CD14-positive monocyte (primary cell): Measurements from ENCODE around the gene CD151. TPM values are rescaled to one million over a fixed set of nuclear protein-coding genes. Genes with fewer than 3 reads are reported as not detected.

ENCODE experiments used
- DNase-seq, 3 donors: peaks; one replicate each; pipeline ENCODE4 v3.0.0-alpha.2; 2011 to 2022
- H2AFZ ChIP-seq: 2 replicates; pipeline ENCODE4 v1.6.0; 2012; ENCODE audit warnings: mild to moderate bottlenecking, low read depth, low read length, inconsistent platforms; ENCODE audit not compliant: insufficient read depth, poor library complexity, severe bottlenecking
- H3K27ac ChIP-seq, 2 donors: 1 replicate in 1 of 2; 2 replicates in 1 of 2; pipeline ENCODE4 v1.5.1; 2012 to 2013; ENCODE audit warnings: low read length in 2 of 2, control low read depth in 1 of 2, inconsistent platforms in 1 of 2, low read depth in 1 of 2, mild to moderate bottlenecking in 1 of 2
- H3K27me3 ChIP-seq, 2 donors: one replicate each; pipeline versions ENCODE4 v1.6.0 to v1.6.1; 2011 to 2013; ENCODE audit warnings: low read length in 2 of 2; ENCODE audit not compliant: control insufficient read depth in 2 of 2, insufficient read depth in 2 of 2
- H3K36me3 ChIP-seq, 2 donors: replicated peaks in 1 of 2; 1 replicate in 1 of 2; 2 replicates in 1 of 2; pipeline versions ENCODE4 v1.5.1 to v1.6.1; 2012 to 2013; ENCODE audit warnings: low read length in 2 of 2, control low read depth in 1 of 2, inconsistent platforms in 1 of 2, mild to moderate bottlenecking in 1 of 2; ENCODE audit not compliant: insufficient read depth in 2 of 2, control insufficient read depth in 1 of 2
- H3K4me1 ChIP-seq, 2 donors: 1 replicate in 1 of 2; 2 replicates in 1 of 2; pipeline versions ENCODE4 v1.5.1 to v1.6.1; 2012 to 2013; ENCODE audit warnings: low read length in 2 of 2, control low read depth in 1 of 2, inconsistent platforms in 1 of 2, mild to moderate bottlenecking in 1 of 2, moderate library complexity in 1 of 2; ENCODE audit not compliant: insufficient read depth in 2 of 2, control insufficient read depth in 1 of 2
- H3K4me2 ChIP-seq: replicated peaks from 2 replicates; pipeline ENCODE3; 2012; ENCODE audit warnings: low read length, moderate library complexity, mild to moderate bottlenecking; ENCODE audit not compliant: poor library complexity, severe bottlenecking; ENCODE audit errors: extremely low read depth
- H3K4me3 ChIP-seq, 3 experiments: fragments of 200-600 bp in 1 of 3; sonication (generic) in 1 of 3; replicated peaks in 1 of 3; 1 replicate in 2 of 3; 2 replicates in 1 of 3; pipeline ENCODE4 v1.5.1; 2011 to 2013; ENCODE audit warnings: low read length in 3 of 3, mild to moderate bottlenecking in 3 of 3, control low read depth in 2 of 3, low read depth in 2 of 3, inconsistent platforms in 1 of 3, moderate library complexity in 1 of 3
- H3K79me2 ChIP-seq: 2 replicates; pipeline ENCODE4 v1.6.0; 2012; ENCODE audit warnings: mild to moderate bottlenecking, control low read depth, inconsistent platforms, low read length, moderate library complexity; ENCODE audit not compliant: insufficient read depth
- H3K9ac ChIP-seq: 2 replicates; pipeline ENCODE4 v1.6.0; 2017; ENCODE audit warnings: low read length, mild to moderate bottlenecking; ENCODE audit not compliant: insufficient read depth, poor library complexity, severe bottlenecking
- H3K9me3 ChIP-seq, 2 donors: replicated peaks in 1 of 2; 1 replicate in 1 of 2; 2 replicates in 1 of 2; pipeline versions ENCODE4 v1.5.1 to v1.6.1; 2012 to 2013; ENCODE audit warnings: low read length in 2 of 2, control low read depth in 1 of 2; ENCODE audit not compliant: control insufficient read depth in 1 of 2, insufficient read depth in 1 of 2
- H4K20me1 ChIP-seq: 2 replicates; pipeline ENCODE4 v1.6.0; 2012; ENCODE audit warnings: mild to moderate bottlenecking, low read length, control low read depth, moderate library complexity; ENCODE audit not compliant: insufficient read depth
- H3K27ac Mint-ChIP-seq, 7 donors: one replicate each; pipeline ENCODE4 v1.8.0; 2020; ENCODE audit warnings: mild to moderate bottlenecking in 7 of 7, mixed read lengths in 7 of 7, moderate library complexity in 6 of 7, inconsistent platforms in 2 of 7
- H3K27me3 Mint-ChIP-seq, 3 donors: one replicate each; pipeline ENCODE4 v1.8.0; 2021 to 2022; ENCODE audit warnings: low read depth in 3 of 3, mild to moderate bottlenecking in 3 of 3, mixed read lengths in 3 of 3, moderate library complexity in 3 of 3, inconsistent platforms in 1 of 3
- H3K36me3 Mint-ChIP-seq, 2 donors: one replicate each; pipeline ENCODE4 v1.8.0; 2020; ENCODE audit warnings: mixed read lengths in 2 of 2, inconsistent platforms in 1 of 2, mild to moderate bottlenecking in 1 of 2
- H3K4me1 Mint-ChIP-seq: one replicate; pipeline ENCODE4 v1.8.0; 2020; ENCODE audit warnings: mild to moderate bottlenecking, mixed read lengths
- H3K4me3 Mint-ChIP-seq, 2 donors: one replicate each; pipeline ENCODE4 v1.8.0; 2020; ENCODE audit warnings: mild to moderate bottlenecking in 2 of 2, mixed read lengths in 2 of 2, moderate library complexity in 1 of 2
- H3K9me3 Mint-ChIP-seq, 7 donors: one replicate each; pipeline ENCODE4 v1.8.0; 2020 to 2022; ENCODE audit warnings: mixed read lengths in 7 of 7, mild to moderate bottlenecking in 6 of 7, moderate library complexity in 6 of 7, inconsistent platforms in 2 of 7
- CTCF ChIP-seq: fragments of 200-600 bp; IDR thresholded peaks from one replicate; pipeline ENCODE4 v1.8.0; 2022; ENCODE audit warnings: antibody characterized with exemption, mild to moderate bottlenecking
- WGBS: methylation state at CpG from one replicate; pipeline ENCODE4 v1.1.5; 2013; ENCODE audit warnings: missing lambda C conversion rate; ENCODE audit not compliant: insufficient coverage; 5-methylcytosine and 5-hydroxymethylcytosine counted together
- intact Hi-C, 2 donors: fragments of 100-400 bp; cut with micrococcal nuclease; formaldehyde crosslinking; loops; one replicate each; pipeline versions ENCODE4 v1.15.0 to v1.15.1; 2023
- polyA plus RNA-seq, 3 donors: library from polyadenylated mRNA; depleted of rRNA in 1 of 3; unstranded in 2 of 3; stranded (reverse) in 1 of 3; fragments of 300-500 nt in 2 of 3; fragments of >200 nt in 1 of 3; fragmentation: Illumina TruSeq in 2 of 3; gene quantifications; 1 replicate in 2 of 3; 2 replicates in 1 of 3; pipeline ENCODE4 v1.2.3, GENCODE V29; 2012 to 2021

Gene CD151
- polyA plus RNA-seq, 3 donors, result 18.1 to 200 (median 57.4) TPM

- no peak overlapping the region for H3K4me2 ChIP-seq
- Mint-ChIP-seq H3K9me3 (peaks cover 0 to 2% (median 0%) of the 10 kb centered on the region in 7 donors), H3K36me3 (no peaks in the 10 kb centered on the region), H3K27ac (peak overlapping the region in 1 of 7 donors; percentile 66), H3K4me1 (peaks cover 8% of the 10 kb centered on the region), H3K4me3 (no peak overlapping the region), H3K27me3 (peaks cover under 1 to 5% (median 2%) of the 10 kb centered on the region in 3 donors)
- H3K9ac ChIP-seq, result no peak overlapping the region
- no peaks in the 10 kb centered on the region for H3K4me1 ChIP-seq
- H3K27ac ChIP-seq, result no peak overlapping the region
- no peaks in the 10 kb centered on the region for H3K36me3 ChIP-seq
- 91% methylated on average over 22 of the region's 27 CpGs for WGBS
- H3K9me3 ChIP-seq, result no peaks in the 10 kb centered on the region
- TF ChIP-seq CTCF, result no peak
- no peaks in the 10 kb centered on the region for H3K27me3 ChIP-seq
- intact Hi-C loops, result no loop called here
- no peak for DNase-seq
- H4K20me1 ChIP-seq, result peaks cover 67% of the 10 kb centered on the region
- no peak overlapping the region for H3K4me3 ChIP-seq
- H2AFZ ChIP-seq, result no peak overlapping the region
- H3K79me2 ChIP-seq, result no peaks in the 10 kb centered on the region
Measured at GRCh38 chr11:858053-858761, 25.5 kb downstream of the CD151 start.

- TF ChIP-seq CTCF, result no peak
- Mint-ChIP-seq H3K9me3 (peaks cover 0 to 2% (median 0%) of the 10 kb centered on the region in 7 donors), H3K4me3 (no peak overlapping the region), H3K27me3 (peaks cover 0 to 5% (median 2%) of the 10 kb centered on the region in 3 donors), H3K36me3 (no peaks in the 10 kb centered on the region), H3K27ac (no peak overlapping the region), H3K4me1 (peaks cover 8% of the 10 kb centered on the region)
- H3K4me2 ChIP-seq, result no peak overlapping the region
- H3K4me3 ChIP-seq, result no peak overlapping the region
- H3K9ac ChIP-seq, result no peak overlapping the region
- no peaks in the 10 kb centered on the region for H3K79me2 ChIP-seq
- intact Hi-C loops, result no loop called here
- no peak for DNase-seq
- H4K20me1 ChIP-seq, result peaks cover 63% of the 10 kb centered on the region
- H3K36me3 ChIP-seq, result no peaks in the 10 kb centered on the region
- no peak overlapping the region for H3K27ac ChIP-seq
- H3K27me3 ChIP-seq, result no peaks in the 10 kb centered on the region
- H2AFZ ChIP-seq, result no peak overlapping the region
- H3K4me1 ChIP-seq, result no peaks in the 10 kb centered on the region
- H3K9me3 ChIP-seq, result no peaks in the 10 kb centered on the region
- WGBS, result 93% methylated on average over 17 of the region's 37 CpGs
Measured at GRCh38 chr11:858762-859339, 26.1 kb downstream of the CD151 start.
